Measurements from ENCODE around the gene POU2F3.
A peak's percentile ranks its signal among the peaks of the same experiment; 100 is the strongest.

Gene POU2F3

DNA sequence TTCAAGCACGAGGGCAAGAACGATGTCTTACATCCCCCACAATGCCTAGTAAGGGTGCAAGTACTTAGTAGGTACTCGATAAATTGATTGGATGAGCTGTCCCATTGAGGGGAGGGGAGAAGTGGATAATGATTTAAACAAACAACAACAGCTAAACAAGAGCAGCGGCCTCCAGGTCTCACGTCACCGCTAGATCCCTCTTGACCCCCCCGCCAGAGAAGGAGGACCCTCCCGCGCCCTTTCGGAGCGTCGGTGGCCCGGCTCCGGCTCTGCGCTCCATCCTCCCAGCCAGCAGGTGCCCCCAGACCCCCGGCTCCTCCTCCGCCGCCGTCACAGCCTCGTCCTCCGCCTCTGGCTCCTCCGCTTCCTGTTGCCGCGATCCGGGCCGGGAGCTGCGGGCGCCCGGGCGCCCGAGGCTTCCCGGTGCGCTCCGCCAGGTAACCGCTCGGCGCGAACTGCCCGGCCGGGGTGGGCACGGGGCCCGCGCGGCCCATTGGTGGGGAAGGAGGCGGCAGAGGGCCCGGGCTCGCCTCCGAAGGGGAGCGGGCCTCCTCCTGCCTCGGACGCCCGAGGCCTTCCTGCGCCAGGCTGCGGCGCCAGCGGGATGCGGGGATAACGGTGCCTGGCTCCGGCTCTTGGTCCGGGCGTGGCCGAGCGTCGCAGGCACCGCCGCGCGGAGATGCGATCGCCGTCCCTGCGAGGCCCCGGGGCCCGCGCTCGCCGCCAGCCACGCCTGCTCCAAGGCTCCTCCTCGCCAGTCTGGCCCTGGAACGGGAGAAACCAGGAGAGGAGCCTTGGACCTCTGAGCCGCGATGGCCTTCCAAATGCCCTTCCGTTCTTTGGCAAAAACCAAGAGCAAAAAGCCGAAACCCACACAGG lies 85.2 kb downstream of the POU2F3 start, which contains the start of gene TLCD5:
TSS of gene TLCD5 (plus strand) at position 368 of the 879 bp plus-strand sequence. CDS start 2,143 bp downstream, outside the sequence.
- DNase-seq = peak; percentile 36 to 57

DNA sequence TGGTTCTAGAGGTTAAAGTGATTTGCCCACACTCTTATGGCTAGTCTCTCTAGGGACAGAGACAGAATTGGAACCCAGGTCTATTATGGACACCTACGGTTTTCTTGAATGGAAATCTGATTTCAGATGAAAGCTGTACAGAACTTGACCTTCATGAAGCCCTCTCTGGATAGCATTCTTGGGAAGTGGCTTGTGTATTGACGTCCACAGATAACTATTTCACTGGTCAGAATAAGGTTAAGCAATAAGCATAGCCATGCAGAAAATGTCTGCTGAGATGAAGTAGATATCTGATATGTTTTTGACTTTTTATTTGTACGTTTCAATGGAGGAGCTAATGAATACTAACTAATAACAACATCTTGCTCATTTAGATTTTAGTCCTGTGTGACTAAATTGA lies 86.3 kb downstream of the POU2F3 start:
- no peak for DNase-seq

DNA sequence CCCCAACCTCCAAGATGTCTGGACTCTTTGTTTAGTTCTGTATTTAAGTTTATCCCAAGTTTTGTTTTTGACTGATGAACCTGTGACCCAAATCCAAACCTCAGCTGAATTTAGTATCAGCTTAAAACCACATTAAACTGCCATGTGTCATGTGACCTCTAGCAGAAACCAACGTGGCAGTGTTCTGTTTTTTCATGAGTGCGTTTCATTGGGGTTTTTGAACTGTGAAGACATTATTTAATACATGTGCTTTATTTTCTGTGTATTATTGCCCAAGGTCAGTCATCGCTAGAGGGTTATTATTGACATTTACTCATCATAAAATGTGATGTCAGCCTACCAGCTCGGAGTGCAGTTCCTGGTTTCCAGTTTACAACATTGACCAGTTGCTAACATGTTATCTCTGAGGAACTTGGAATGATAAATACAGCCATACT lies 86.9 kb downstream of the POU2F3 start:
- no peak for DNase-seq

DNA sequence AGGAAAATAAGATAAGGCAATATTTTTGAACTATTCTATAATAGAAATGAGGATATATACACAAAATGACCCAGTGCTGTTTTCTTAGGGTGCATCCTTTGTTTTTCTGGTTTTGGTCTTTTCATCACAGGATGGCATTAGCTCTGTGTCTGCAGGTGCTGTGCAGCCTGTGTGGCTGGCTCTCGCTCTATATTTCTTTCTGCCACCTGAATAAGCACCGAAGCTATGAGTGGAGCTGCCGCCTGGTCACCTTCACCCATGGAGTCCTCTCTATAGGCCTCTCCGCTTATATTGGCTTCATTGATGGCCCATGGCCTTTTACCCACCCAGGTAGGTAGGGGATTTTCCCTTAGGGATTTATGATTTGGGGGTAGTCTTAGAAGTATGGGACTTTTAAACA lies 87.4 kb downstream of the POU2F3 start:
- no peak for DNase-seq

DNA sequence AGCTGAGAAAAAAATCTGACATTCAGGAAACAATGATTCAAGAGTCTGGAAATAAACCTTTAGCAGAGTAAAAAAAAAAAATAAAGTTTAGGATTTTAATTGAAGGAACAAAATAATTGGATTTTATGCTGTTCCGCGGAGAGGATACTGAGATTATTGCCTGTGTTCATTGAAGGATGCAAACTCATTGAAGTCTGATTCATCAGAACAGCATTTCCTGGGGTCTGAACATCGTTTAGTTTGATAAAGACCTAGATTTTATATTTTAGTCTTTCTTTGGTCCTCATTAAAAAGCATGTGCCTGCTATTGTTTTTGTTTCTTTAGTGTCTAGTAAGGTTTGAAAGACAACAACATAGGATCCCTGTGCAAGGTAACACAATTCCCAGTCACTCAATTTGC lies 89.6 kb downstream of the POU2F3 start:
- no peak for DNase-seq

DNA sequence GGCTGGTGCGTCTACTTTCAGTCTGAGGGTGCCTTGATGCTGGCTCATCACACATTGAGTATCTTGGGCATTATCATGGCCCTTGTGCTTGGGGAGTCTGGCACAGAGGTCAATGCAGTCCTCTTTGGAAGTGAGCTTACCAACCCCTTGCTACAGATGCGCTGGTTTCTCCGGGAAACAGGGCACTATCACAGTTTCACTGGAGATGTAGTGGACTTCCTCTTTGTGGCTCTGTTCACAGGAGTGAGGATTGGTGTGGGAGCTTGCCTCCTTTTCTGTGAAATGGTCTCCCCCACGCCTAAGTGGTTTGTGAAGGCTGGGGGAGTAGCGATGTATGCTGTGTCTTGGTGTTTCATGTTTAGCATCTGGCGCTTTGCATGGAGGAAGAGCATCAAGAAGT lies 90.1 kb downstream of the POU2F3 start:
- no peak for DNase-seq

DNA sequence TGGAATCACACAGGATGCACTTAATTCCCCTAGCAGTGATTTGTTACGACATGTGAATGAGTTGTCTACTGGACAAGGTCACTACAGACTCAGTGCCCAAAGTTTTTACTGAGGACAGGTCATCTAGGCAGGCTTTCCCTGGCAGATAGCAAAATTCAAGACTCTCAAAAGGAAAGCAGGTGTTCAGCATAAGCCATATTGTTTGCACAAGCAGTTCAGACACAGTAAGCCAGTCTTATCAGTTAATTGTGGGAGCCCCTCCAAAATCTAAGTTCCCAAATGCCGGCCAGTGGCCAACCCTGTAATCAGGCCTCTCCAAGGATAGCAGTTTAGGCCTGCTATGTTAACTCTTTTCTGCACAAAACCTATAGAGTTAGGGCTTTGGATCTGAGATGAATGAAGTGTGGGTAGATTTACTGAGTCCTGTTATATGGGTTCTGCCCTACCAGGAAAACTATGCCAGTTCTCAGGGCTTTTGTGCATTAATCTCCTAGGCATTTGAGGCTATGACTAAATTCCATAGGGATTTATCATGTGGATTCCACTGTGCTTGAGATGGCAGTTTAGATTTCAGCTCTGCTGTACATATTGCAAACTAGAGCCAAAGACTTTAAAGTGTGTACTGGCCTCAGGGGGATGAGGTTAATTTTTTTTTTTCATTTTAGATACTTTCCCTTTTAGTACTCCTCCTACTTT lies 91.5 kb downstream of the POU2F3 start:
- no peak for DNase-seq

DNA sequence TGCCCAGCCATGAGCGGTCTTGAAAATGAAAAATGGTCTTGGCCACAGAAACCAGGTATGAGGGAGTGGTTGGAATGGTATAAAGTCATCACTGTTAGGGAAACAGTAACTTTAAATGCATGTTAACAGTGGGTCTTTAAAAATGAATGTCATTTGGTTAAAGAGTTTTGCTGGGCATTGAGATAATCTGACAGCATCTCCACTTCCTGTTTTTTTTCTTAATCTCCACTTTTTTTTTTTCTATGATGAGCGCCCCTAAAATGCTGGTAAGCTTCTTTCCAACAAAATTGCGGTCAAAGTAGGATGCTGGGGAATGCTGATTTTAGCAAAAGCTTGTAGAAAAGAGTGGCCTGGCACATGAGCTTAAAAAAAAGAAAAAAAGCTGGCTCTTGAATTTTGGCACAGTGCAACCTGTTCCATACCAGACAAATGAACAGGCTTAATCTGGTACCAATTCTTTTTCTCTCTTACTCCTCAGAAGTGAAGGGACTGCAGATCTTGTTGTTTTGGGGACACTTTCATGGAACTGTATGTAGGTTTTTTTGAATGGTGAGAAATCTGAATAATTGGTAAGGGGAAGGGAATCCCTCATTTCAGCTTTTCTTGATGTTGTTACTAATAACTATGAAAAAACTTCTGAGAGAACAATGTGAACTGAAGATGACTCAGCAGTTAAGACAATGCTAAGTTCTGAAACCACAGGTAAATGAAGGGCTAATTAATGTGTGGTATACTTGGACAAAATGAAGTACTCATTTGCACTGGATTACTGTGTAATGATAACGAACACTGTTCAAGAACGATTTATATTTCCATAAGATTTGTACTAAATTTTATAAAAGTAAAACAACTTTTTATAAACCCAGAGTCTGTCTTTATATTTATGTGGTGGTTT lies 93.1 kb downstream of the POU2F3 start:
- no peak for DNase-seq

DNA sequence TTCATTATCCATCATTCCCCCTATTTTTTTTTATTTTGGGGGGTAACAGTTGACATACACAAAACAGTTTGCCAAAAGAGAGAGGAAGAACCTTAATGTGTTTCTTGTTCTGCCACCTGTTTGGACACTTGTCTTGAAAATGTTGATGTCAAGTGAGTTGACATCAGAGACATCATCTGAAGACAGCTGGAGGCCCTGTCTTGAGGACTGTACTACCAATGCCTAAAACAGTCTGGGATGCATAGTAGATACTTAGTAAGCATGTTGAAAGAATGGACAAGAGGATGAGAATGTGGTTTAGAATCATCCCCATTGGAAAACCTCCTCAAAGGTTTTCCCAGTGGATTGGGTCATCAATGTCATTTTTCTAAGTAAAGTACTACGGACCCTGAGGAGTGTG lies 93.9 kb downstream of the POU2F3 start:
- DNase-seq = no peak

DNA sequence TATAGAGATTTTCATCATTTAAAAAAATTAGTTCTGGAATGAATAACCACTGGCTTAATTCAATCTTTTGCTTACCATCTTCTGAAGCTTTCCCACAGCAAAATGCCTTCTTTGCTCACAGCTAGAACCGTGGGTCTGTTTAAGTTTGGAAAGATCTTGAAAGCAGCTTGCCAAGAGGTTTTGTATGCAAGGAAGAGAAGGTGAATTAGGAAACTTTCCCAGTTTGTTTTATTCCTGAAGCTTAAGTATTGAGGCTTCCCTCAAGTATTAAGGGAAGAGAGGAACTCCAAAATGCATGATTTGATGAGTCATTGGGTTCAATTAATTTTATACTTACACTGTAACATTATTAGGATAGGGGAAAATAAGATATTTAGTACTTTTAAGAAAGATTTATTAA lies 94.4 kb downstream of the POU2F3 start:
- peak in 1 of 2 donors; percentile 77 for DNase-seq

DNA sequence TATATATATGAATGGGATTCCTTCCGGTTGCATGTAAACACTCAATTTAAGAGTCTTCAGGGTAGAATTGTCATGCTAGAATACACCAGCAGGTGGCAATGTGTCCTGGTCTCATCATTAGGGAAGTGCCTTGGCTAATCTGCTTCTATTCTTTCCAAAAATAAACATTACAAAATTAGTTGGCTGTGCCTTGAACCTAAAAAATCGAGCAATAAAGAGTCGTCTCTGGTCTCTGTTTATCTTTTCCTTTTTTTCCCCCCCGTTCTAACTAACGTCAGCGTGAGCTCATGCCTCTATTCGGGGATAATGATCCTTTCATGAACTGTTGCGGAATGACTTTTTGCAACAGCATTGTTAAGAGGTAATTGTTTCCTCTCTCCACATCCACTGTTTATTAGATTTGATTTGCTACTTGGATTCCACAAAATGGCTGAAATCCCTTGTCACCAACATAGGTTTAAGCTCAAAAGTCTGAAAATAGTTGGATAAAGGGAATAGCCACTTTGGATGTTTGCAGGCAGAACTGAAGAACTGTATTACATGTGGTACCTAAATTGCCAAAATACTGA lies 95.0 kb downstream of the POU2F3 start:
- DNase-seq = peak; percentile 20 to 87

DNA sequence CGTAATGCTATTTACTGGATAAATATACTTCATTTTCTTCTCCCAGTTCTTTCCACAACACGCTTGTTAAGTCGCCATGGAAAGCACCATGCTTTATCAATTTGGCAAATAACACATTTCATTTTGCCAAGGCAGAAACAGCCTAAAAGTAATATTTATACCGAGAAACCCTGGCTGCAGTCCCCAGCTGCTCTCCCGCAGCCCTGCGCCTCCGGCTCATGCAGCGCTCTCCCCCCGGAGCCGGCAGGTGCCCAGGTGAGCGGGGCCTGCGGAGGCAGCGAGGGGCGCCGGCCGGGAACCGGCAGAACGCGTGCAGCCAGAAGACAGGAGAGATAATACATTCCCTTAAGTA lies 95.6 kb downstream of the POU2F3 start:
- peak in 1 of 2 donors; percentile 66 for DNase-seq

DNA sequence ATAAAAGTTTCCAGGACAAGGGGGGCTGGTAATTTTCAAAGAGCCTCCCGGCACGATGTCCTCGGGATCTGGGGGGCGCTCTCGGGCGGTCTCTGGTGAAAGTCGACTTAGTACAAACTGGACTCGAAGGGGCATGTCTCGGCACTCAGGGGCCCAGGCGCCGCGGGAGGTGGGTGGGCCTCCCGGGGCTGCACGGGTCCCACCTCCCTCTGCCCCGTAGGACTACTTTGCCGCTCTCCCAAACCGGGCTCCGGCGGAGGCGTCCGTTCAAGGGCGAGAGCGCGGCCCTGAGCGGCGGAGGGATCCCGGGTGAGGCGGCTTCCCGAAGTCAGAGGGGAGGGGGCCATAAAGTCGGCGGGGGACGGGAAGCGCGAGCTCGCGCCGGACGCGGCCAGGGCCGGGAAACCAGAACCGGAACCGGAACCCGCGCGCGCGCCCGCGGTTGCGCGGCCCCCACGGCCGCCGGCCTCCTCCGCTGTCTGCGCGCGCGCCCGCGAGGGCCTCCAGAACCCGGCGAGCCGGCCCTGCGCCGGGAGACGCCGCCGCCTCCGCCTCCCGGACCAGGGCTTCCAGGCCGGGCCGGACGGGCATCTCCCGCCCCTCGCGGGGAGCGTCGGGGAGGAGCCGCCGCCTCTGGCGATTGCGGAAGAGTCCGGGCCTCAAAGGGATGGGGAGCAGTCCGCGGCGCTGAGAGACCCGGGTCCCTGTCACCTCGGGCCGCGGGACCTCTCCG lies 96.1 kb downstream of the POU2F3 start, which contains the start of gene ARHGEF12:
TSS of gene ARHGEF12 (plus strand) at position 506 of the 733 bp plus-strand sequence. CDS start 831 bp downstream, outside the sequence.
- peak; percentile 91 to 92 for DNase-seq

DNA sequence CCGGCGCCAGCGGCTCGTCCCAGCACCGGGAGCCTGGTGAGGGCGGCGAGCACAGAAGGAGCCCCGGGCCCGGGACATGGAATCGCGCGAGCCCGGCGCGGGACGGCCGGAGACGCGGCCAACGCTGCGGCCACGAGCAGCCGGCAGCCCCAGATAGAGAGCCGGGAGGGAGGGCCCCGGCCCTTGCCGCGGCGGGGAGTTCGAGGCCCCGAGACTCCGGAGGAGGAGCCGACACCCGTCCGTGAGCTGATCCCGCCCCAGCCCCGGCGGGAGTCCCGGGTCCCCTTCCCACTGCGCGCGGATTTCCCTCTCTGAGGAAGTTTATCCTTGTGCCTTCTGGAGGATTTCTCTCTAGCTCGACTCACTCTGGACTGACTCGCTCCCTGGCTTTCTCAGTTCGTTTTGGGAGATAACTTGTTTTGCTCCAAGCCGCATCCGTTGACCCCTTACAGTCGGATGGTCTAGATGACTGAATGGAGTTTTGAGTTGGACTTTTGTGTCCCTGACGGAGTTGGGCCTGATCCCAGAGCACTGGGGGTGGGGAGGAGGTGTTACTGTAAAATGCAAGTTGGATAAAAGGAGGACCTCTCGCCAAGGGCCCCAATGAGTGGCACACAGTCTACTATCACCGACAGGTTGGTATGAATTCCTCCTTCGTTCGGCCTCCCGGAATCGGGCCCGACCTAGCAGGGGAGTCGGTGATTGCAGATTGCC lies 96.9 kb downstream of the POU2F3 start:
- peak in 1 of 2 donors; percentile 39 for DNase-seq

DNA sequence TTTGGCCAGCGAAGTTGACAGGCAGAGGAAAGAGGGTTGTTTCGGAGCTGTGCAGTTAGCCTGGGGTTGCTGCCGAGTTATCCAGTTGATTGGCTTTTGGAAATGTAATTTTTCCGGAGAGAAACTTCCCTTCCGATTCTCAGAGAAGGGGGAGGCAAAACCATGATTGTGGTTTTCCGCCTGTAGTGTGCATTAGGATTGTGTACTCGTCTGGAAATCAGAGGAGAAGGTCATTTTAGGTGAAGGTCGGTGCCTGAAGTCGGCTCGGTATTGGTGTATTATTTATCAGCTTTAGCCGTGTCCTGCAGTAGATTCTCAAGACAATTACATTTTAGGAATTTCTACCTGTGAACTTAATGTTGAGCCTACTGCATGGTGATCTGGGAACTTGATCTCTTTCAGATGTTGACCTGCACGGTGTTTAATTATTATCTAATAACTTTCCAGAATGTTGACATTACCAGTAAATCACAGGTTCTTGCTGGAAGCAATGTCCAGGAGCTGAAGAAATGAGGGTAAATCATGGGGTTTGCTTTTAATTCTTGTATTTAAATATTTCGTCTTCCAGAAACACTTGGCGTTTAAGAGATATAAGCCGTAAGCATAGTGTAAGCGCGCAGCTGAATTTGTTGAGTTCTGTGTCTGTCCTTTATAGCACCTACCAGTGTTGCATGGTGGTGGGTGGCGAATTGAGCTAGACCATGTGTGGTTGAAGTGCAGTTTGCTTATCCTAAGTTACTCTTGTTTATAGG lies 97.6 kb downstream of the POU2F3 start:
- peak in 1 of 2 donors; percentile 46 for DNase-seq

DNA sequence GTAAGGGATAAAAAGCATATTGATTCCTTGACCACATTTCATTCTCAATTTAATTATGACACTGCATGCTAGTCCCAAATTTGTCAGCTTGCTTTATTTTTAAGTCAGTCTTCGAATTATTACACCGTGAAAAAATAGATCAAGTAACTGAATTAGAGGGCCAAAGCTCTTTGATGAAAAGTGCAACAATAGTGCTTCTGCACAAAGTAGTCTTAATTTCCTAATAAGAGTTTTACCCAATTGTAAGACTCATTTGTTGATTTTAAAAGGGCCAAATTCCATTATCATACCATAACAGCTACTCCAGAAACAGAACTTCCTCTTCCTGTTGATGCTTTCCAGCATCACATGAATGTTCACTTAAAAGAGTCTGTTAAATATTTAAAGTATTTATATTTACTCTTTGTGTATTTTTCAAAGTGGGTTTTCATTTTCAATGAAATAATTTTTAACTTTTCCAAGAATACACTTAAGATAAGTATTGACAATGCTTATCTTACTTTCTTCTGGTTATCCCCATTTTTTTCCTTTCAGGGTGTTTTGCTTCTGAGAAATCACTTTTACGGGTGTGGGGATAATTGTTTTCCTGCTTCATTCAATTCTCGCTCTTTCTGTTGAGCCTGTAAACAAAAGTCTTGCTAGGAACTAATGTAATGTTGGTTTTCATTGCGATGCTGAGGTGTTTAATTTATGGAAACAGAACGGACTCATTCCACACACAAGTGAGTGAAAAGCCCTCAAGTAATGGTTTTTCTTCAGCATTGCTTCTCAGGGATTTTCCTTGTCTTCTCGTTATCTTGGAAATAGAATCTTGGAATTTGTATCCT lies 98.4 kb downstream of the POU2F3 start:
- no peak for DNase-seq

DNA sequence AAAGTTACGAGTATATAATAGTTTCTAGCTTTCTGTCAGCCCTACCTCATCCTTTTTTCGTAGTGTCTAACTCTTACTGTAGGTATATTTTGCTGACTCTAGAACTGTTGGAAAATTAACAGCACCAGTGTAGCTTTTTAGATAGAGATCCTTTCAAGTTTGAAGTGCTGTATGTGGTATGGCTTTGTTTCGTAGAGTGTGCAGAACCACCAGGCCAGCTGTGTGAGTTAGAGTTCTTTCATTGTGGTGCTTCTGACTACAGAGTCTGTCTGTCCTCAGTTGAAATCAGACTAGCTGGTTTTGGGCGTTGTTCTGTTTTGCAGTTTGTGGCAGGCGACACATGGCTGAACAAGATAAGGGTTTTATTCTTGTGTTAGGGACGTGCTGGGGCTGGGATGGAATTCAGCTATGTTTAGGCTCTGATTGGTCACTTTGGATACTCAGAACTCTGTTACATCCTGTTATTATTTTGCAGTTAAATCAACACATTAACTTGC lies 99.5 kb downstream of the POU2F3 start:
- peak; percentile 41 to 83 for DNase-seq

DNA sequence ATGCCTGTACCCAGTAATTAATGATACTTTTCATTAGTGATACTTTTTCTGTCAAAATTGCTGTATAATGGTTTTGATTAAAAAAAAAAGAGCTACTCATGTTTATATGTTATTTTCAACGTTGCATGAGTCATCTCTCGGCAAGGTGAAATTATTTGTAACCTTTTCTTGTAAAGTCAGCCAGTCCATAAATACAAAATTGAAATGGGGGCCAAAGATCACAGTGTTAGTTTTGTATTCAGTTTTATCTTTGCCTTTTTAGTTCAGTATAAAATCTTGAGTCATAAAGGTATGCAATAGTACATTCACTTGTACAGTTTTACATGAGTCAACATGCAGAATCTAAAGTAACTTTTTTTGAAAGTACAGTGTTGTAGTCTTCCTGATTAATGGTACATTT lies 100.6 kb downstream of the POU2F3 start:
- no peak for DNase-seq

DNA sequence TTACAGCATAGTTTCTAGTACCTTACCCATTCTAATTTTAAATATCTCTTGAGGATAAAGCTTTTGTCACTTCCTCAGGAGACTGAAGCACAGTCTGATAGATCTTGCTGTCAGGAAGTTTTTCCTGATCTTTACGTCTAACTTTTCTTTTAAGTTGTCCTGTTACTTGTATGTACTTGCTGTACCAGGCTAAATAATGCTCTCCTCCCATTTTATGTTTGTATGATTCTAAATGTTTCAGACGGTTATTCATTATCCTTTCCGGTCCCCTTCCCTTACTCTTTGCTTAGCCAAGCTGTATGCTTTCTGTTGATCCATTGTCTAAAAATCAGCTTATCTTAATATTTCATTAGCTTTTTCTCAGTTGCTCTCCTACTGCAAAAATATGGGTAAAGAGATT lies 102.3 kb downstream of the POU2F3 start:
- no peak for DNase-seq

Measured in hippocampal formation (tissue), 2 donors.